ENCODE data around the gene DCP1B.

The DCP1B gene

DNA sequence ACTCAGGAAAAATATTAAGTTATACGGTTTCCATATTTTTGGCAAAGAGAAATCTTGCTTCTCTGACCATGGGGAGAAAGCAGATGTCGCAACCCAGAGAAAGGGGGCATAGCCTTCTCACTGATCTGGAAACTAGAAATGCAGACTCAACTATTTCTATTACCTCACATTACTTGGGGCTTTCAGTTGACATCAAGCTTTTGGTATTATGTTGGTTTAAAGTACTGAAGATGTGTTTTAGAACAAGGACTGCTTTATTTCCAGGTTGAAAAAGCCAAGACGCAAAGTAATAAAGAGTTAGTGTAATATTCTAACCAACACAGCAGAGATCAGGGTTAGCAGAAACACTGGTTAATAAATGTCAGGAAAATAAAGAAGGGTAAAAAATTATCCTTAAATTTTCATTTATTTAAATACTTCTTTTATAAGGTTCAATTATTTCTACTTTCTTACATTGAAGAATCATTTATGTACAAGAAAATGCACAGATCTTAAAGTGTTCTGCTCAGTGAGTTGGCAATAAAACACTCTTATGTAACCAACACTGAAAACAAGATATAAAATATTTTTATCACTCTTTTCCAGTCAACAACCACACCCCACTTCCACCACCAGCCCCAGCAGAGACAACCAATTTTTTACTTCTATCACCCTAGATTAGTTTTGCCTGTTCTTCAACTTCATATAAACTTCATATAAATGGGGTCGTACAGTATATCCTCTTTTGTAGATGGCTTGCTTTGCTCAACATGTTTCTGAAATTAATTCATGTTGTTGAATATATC, 26.0 kb downstream of the DCP1B start:
- Histone ChIP-seq H3K27me3 (replicated peaks) (no peaks in the 10 kb centered on the region), H3K27ac (no peak overlapping the region), H3K4me3 (ENCODE audit: low read depth, low read length) (no peak overlapping the region), H3K36me3 (replicated peaks) (no peaks in the 10 kb centered on the region)
- in situ Hi-C loops (cut with HindIII; ENCODE audit: low pct_ligation_motif_present, low sequenced_read_pairs), result no loop called here
- TF ChIP-seq, protein P1, sequence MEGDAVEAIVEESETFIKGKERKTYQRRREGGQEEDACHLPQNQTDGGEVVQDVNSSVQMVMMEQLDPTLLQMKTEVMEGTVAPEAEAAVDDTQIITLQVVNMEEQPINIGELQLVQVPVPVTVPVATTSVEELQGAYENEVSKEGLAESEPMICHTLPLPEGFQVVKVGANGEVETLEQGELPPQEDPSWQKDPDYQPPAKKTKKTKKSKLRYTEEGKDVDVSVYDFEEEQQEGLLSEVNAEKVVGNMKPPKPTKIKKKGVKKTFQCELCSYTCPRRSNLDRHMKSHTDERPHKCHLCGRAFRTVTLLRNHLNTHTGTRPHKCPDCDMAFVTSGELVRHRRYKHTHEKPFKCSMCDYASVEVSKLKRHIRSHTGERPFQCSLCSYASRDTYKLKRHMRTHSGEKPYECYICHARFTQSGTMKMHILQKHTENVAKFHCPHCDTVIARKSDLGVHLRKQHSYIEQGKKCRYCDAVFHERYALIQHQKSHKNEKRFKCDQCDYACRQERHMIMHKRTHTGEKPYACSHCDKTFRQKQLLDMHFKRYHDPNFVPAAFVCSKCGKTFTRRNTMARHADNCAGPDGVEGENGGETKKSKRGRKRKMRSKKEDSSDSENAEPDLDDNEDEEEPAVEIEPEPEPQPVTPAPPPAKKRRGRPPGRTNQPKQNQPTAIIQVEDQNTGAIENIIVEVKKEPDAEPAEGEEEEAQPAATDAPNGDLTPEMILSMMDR (IDR thresholded peaks at IDR 0.05; ENCODE audit: low read depth, low read length, missing control alignments), result no peak
- no peak for DNase-seq

DNA sequence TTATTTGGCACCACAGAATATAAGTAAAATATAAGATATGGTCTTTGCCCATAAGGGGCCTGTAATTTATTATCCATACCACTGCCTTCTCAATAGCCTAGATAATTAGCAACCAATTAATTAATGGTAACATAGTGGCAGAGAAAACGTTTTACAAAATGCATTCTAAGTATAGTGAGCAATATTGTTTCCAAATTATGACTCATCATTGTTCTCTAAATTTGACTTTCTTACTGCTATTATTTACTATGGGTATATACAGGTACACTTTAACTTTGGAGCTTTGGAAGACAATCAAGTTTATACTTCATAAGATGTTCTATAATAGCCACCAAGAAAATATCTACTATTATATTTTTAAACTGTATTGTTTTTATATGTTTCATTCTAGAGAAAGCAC, 26.7 kb downstream of the DCP1B start:
- Histone ChIP-seq H3K4me3 (ENCODE audit: low read depth, low read length) (no peak overlapping the region), H3K27ac (no peak overlapping the region), H3K27me3 (replicated peaks) (no peaks in the 10 kb centered on the region), H3K36me3 (replicated peaks) (no peaks in the 10 kb centered on the region)
- TF ChIP-seq, protein P1 (IDR thresholded peaks at IDR 0.05; ENCODE audit: low read depth, low read length, missing control alignments), result no peak
- in situ Hi-C loops (cut with HindIII; ENCODE audit: low pct_ligation_motif_present, low sequenced_read_pairs), result no loop called here
- DNase-seq, result no peak

DNA sequence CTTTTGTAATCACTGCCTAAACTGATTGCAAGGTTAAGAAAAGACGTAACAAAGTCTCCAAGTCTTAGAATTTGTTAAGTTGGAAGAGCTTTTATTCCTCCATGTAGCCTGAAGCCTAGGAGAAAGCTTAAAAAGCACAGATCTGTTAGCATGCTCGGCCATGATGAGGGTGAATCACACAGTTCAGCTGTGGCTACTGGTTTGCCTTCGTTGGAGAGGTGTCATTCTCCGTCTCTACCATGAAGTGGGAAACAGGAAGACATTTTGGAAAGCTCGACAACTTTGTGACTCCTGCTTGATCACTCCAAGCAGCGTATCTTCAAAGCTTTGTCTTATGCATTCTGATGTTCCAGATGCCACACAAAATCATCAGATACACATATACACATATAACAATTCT, 27.1 kb downstream of the DCP1B start:
- DNase-seq, result no peak
- no peaks in the 10 kb centered on the region for H3K27me3 ChIP-seq (replicated peaks)
- TF ChIP-seq, protein P1 (IDR thresholded peaks at IDR 0.05; ENCODE audit: low read depth, low read length, missing control alignments), result no peak
- H3K36me3 ChIP-seq (replicated peaks), result no peaks in the 10 kb centered on the region
- no peak overlapping the region for H3K4me3 ChIP-seq (ENCODE audit: low read depth, low read length)
- in situ Hi-C loops (cut with HindIII; ENCODE audit: low pct_ligation_motif_present, low sequenced_read_pairs), result no loop called here
- H3K27ac ChIP-seq, result no peak overlapping the region

DNA sequence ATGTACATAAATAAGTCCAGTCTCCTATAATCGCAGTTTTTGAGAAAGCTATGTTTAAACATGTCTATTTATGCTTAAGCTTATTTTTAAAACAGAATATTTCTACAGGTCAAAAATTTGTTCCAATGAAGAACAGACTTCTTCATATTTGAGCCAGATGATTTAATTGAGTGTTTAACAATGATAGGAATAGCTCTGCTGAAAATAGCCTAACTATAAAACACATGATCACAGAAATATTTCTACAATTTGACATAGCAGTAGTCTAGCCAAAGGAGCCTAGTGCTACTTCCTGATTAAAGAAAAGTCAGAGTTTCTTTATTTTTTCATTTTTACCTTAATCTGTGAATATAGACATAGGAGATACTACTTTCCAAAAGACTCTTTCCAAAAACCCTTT, 29.4 kb downstream of the DCP1B start:
- no peak for DNase-seq
- in situ Hi-C loops (cut with HindIII; ENCODE audit: low pct_ligation_motif_present, low sequenced_read_pairs), result loop anchor here (25.0 kb wide), 1 partner anchor 288 kb away; the partner anchor contains the start of gene ADIPOR2
- no peaks in the 10 kb centered on the region for H3K27me3 ChIP-seq (replicated peaks)
- no peak overlapping the region for H3K4me3 ChIP-seq (ENCODE audit: low read depth, low read length)
- H3K27ac ChIP-seq, result no peak overlapping the region
- no peaks in the 10 kb centered on the region for H3K36me3 ChIP-seq (replicated peaks)
- TF ChIP-seq, protein P1 (IDR thresholded peaks at IDR 0.05; ENCODE audit: low read depth, low read length, missing control alignments), result no peak

- H3K27ac ChIP-seq, result peak overlapping the region; percentile 77
Measured at GRCh38 chr12:1972856-1973317, 31.4 kb downstream of the DCP1B start.

More at GRCh38 chr12:1972856-1973317, 31.4 kb downstream of the DCP1B start:
- no peak overlapping the region for H3K4me3 ChIP-seq (ENCODE audit: low read depth, low read length)
- no peaks in the 10 kb centered on the region for H3K36me3 ChIP-seq (replicated peaks)
- TF ChIP-seq, protein P1 (IDR thresholded peaks at IDR 0.05; ENCODE audit: low read depth, low read length, missing control alignments), result no peak
- H3K27me3 ChIP-seq (replicated peaks), result no peaks in the 10 kb centered on the region
- in situ Hi-C loops (cut with HindIII; ENCODE audit: low pct_ligation_motif_present, low sequenced_read_pairs), result loop anchor here (25.0 kb wide), 1 partner anchor 286 kb away; the partner anchor contains the start of gene ADIPOR2
- DNase-seq, result peak; percentile 41
